GDM1 (cell line): ENCODE measurements around the gene MGA.
"Not testable (repeated sequence)": the region's sequence is repeated elsewhere in the genome, so short reads cannot be mapped to it uniquely, and the experiment has no call there.

ENCODE experiments used
- DNase-seq: peaks from one replicate; lab custom pipeline; 2025; lab: John Stamatoyannopoulos, UW

The MGA gene

GRCh38 chr15:41714291-41714690, 54.1 kb downstream of the MGA start:
- DNase-seq = no peak

- DNase-seq = no peak
Measured at GRCh38 chr15:41716864-41717263, 56.7 kb downstream of the MGA start.

- DNase-seq = no peak
Measured at GRCh38 chr15:41727143-41727542, 66.9 kb downstream of the MGA start.

GRCh38 chr15:41728061-41728460, 67.9 kb downstream of the MGA start:
- not testable (repeated sequence) for DNase-seq

GRCh38 chr15:41730543-41730942, 70.3 kb downstream of the MGA start:
- no peak for DNase-seq

- no peak for DNase-seq
Measured at GRCh38 chr15:41732483-41732882, 72.3 kb downstream of the MGA start.

- no peak for DNase-seq
Measured at GRCh38 chr15:41734079-41734478, 73.9 kb downstream of the MGA start.

GRCh38 chr15:41735046-41735445, 74.8 kb downstream of the MGA start:
- DNase-seq = no peak

GRCh38 chr15:41735492-41735891, 75.3 kb downstream of the MGA start:
- not testable (repeated sequence) for DNase-seq

GRCh38 chr15:41746802-41747201, 86.6 kb downstream of the MGA start:
- no peak for DNase-seq

- DNase-seq = no peak
Measured at GRCh38 chr15:41756198-41756597, 96.0 kb downstream of the MGA start.

GRCh38 chr15:41772720-41773331, 112.6 kb downstream of the MGA start:
- DNase-seq = peak; percentile 45

GRCh38 chr15:41773332-41773728, 113.1 kb downstream of the MGA start:
- DNase-seq = no peak

GRCh38 chr15:41773729-41774061, 113.5 kb downstream of the MGA start:
- no peak for DNase-seq

- peak; percentile 97 for DNase-seq
Measured at GRCh38 chr15:41774062-41774881, 114.1 kb downstream of the MGA start, which contains the start of gene MAPKBP1. TSS of gene MAPKBP1 (plus strand) at chr15:41774484. CDS start at chr15:41775276, 792 bp downstream.

- no peak for DNase-seq
Measured at GRCh38 chr15:41774882-41775417, 114.7 kb downstream of the MGA start.

- no peak for DNase-seq
Measured at GRCh38 chr15:41775651-41776050, 115.4 kb downstream of the MGA start.

- no peak for DNase-seq
Measured at GRCh38 chr15:41777421-41777973, 117.3 kb downstream of the MGA start.

- no peak for DNase-seq
Measured at GRCh38 chr15:41778521-41778920, 118.3 kb downstream of the MGA start.

- DNase-seq = no peak
Measured at GRCh38 chr15:41779662-41780157, 119.5 kb downstream of the MGA start.

GRCh38 chr15:41780266-41780665, 120.1 kb downstream of the MGA start:
- DNase-seq = no peak

GRCh38 chr15:41780727-41781126, 120.5 kb downstream of the MGA start:
- DNase-seq = no peak
